Measurements from ENCODE around the gene TIGD7.

The TIGD7 gene, protein sequence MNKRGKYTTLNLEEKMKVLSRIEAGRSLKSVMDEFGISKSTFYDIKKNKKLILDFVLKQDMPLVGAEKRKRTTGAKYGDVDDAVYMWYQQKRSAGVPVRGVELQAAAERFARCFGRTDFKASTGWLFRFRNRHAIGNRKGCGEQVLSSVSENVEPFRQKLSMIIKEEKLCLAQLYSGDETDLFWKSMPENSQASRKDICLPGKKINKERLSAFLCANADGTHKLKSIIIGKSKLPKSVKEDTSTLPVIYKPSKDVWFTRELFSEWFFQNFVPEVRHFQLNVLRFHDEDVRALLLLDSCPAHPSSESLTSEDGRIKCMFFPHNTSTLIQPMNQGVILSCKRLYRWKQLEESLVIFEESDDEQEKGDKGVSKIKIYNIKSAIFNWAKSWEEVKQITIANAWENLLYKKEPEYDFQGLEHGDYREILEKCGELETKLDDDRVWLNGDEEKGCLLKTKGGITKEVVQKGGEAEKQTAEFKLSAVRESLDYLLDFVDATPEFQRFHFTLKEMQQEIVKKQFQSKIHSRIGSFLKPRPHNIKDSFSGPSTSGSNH

GRCh38 chr16:3305109-3306068 lies at the start of gene TIGD7, which contains the start of gene ZNF75A:
Gene TIGD7, minus strand, starts transcription at chr16:3305430. Its CDS starts 4,816 bp downstream, at chr16:3300614.
Gene ZNF75A, plus strand, starts transcription at chr16:3305497. Its CDS starts 2,932 bp downstream, at chr16:3308429.
- TF ChIP-seq POLR2A (IDR thresholded peaks at IDR 0.05; ENCODE audit: low read length) (peak; percentile 93), GATA1 (IDR thresholded peaks at IDR 0.05; ENCODE audit: low read depth, low read length) (no peak)
- peak; percentile 91 to 93 for DNase-seq

DNA sequence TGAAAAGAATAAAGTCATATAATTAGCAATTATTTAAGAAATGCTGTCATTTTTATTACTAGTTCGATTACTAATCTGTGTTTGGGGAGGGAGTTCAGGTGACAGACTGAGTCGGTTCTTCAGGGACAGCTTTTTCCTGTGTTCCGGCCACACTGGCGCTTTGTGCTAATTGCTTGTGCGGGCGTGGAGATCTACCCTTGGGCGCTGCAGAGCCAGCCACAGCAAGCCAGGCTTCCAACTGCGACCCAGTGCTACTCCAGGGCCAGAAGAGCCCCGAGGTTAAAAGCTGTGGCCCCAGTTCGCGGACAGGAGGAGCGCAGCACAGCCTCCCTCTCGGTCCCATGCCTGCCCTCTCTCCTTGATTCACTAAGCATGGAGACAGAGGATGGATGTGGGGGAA lies 43.9 kb upstream of the TIGD7 start:
- TF ChIP-seq POLR2A (IDR thresholded peaks at IDR 0.05; ENCODE audit: low read length) = no peak
- no peak for TF ChIP-seq GATA1 (IDR thresholded peaks at IDR 0.05; ENCODE audit: low read depth, low read length)
- no peak for DNase-seq

GRCh38 chr16:3348547-3349167 lies 43.4 kb upstream of the TIGD7 start:
- TF ChIP-seq GATA1 (IDR thresholded peaks at IDR 0.05; ENCODE audit: low read depth, low read length) (no peak), POLR2A (IDR thresholded peaks at IDR 0.05; ENCODE audit: low read length) (no peak)
- no peak for DNase-seq

GRCh38 chr16:3347586-3347985 lies 42.4 kb upstream of the TIGD7 start:
- DNase-seq = no peak
- no peak for TF ChIP-seq GATA1 (IDR thresholded peaks at IDR 0.05; ENCODE audit: low read depth, low read length)
- TF ChIP-seq POLR2A (IDR thresholded peaks at IDR 0.05; ENCODE audit: low read length) = no peak

DNA sequence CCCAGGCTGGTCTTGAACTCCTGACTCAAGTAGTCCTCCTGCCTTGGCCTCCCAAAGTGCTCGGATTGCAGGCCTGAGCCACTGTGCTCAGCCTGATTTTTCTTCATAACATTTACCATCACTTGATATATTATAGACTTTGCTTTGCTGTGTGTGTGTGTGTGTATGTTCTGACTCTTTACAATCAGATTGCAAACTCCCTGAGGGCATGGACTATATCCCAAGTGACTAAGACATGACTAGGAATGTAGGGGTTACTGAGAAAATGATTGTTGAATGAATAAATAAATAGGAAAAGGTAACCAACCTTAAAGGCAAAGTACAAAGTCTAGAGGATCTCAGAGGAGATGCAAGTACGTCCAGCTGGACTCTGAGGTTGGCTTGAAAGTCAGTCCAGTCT lies 40.8 kb upstream of the TIGD7 start:
- TF ChIP-seq GATA1 (IDR thresholded peaks at IDR 0.05; ENCODE audit: low read depth, low read length) (no peak), POLR2A (IDR thresholded peaks at IDR 0.05; ENCODE audit: low read length) (no peak)
- no peak for DNase-seq

DNA sequence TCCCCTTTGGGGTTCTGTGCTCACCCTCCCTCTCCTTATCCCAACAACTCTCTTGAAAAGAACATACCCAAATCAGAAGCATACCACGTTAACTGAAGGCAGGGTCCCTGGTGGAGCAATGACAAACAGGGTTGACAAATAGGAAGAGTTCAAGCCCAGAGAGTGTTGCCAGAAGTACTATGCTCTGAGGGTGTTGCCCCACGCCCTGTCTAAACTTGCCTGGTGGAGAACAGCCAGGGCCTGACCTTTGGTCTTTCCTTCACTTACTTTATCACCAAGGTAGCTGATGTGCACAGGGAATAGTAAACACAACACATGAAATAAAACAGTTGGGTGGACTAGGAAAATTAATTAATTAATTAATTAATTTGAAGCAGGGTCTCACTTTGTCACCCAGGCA lies 23.4 kb upstream of the TIGD7 start:
- DNase-seq = no peak
- TF ChIP-seq POLR2A (IDR thresholded peaks at IDR 0.05; ENCODE audit: low read length) = no peak
- TF ChIP-seq GATA1 (IDR thresholded peaks at IDR 0.05; ENCODE audit: low read depth, low read length) = no peak

DNA sequence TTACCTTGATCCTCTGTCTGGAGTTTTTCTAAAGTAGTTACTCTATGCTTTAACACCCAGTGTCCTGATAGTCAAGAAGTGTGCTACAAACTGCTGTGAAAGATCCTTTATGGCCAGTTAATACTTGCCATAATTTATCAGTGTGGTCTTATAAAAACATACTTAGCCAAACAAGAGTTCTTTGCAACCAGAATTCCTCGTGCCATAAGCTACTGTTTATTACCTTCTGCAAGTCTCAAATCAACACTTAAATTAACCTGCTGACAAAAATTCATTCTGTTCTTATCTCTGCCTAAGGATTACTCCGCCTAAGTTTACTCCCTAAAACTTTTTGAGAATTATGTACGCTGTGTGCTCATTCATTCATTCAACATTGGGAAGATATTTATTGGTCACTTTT lies 22.9 kb upstream of the TIGD7 start:
- no peak for DNase-seq
- TF ChIP-seq GATA1 (IDR thresholded peaks at IDR 0.05; ENCODE audit: low read depth, low read length) (no peak), POLR2A (IDR thresholded peaks at IDR 0.05; ENCODE audit: low read length) (no peak)

GRCh38 chr16:3327514-3327913 lies 22.3 kb upstream of the TIGD7 start:
- DNase-seq = no peak

GRCh38 chr16:3321816-3322215 lies 16.6 kb upstream of the TIGD7 start:
- no peak for DNase-seq
- no peak for TF ChIP-seq GATA1 (IDR thresholded peaks at IDR 0.05; ENCODE audit: low read depth, low read length)
- TF ChIP-seq POLR2A (IDR thresholded peaks at IDR 0.05; ENCODE audit: low read length) = no peak

More at GRCh38 chr16:3327514-3327913, 22.3 kb upstream of the TIGD7 start:
- no peak for TF ChIP-seq GATA1 (IDR thresholded peaks at IDR 0.05; ENCODE audit: low read depth, low read length)
- no peak for TF ChIP-seq POLR2A (IDR thresholded peaks at IDR 0.05; ENCODE audit: low read length)

DNA sequence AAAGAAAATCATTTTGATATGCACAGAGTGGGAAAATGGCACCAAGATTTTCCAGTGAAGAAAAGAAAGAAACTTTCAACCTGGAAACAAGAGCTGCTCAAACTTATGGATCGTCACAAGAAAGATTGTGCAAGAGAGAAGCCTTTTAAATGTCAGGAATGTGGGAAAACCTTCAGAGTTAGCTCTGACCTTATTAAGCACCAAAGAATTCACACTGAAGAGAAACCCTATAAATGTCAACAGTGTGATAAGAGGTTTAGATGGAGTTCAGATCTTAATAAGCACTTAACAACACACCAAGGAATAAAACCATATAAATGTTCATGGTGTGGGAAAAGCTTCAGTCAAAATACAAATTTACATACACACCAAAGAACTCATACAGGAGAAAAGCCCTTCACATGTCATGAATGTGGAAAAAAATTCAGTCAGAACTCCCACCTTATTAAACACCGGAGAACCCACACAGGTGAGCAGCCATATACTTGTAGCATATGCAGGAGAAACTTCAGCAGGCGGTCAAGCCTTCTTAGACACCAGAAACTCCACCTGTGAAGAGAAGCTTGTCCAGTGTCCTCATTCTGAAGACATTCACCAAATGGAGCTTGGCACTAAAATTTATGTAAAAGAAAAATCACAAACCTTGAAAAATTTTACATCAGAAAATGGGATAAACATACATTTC lies 12.2 kb upstream of the TIGD7 start:
- TF ChIP-seq POLR2A (IDR thresholded peaks at IDR 0.05; ENCODE audit: low read length) (peak; percentile 16), GATA1 (IDR thresholded peaks at IDR 0.05; ENCODE audit: low read depth, low read length) (no peak)
- DNase-seq = peak; percentile 30 to 53

- no peak for DNase-seq
- TF ChIP-seq GATA1 (IDR thresholded peaks at IDR 0.05; ENCODE audit: low read depth, low read length) = no peak
- TF ChIP-seq POLR2A (IDR thresholded peaks at IDR 0.05; ENCODE audit: low read length) = no peak
Observed at GRCh38 chr16:3311496-3311895, 6.3 kb upstream of the TIGD7 start.

DNA sequence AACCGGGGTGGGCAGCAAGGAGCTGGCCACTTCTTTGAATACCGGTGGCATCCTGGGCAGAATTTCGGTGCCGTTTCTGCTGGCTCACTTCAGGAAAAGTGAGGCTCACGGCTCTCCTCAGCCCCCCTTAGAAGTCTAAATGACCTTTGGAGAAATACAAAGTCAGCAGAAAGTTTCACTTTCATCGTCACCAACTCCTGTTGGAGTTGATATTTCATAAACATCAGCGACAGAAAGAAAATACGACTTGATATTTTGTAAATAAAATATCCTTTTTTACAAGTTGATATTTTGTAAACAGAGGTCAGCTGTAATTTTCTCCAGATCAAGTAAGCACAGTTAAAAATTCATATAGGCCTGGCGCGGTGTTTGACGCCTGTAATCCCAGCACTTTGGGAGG lies 848 bp upstream of the TIGD7 start:
- no peak for TF ChIP-seq POLR2A (IDR thresholded peaks at IDR 0.05; ENCODE audit: low read length)
- no peak for TF ChIP-seq GATA1 (IDR thresholded peaks at IDR 0.05; ENCODE audit: low read depth, low read length)
- no peak for DNase-seq

GRCh38 chr16:3304370-3304769 lies 860 bp downstream of the TIGD7 start:
- DNase-seq = no peak
- TF ChIP-seq GATA1 (IDR thresholded peaks at IDR 0.05; ENCODE audit: low read depth, low read length) (no peak), POLR2A (IDR thresholded peaks at IDR 0.05; ENCODE audit: low read length) (no peak)
